ENCODE measurements around the gene GRB2. TPM values are rescaled to one million over a fixed set of nuclear protein-coding genes. Genes with fewer than 3 reads are reported as not detected.

The GRB2 gene
- total RNA-seq, 1 experiment from 2014 or later = 79.7 TPM

- no TSS peak for BruUV-seq (replicated peaks)
- peak overlapping the region; percentile 92 for H3K27ac Mint-ChIP-seq (ENCODE audit: unreplicated experiment)
- H3K27me3 Mint-ChIP-seq (ENCODE audit: unreplicated experiment) = no peaks in the 10 kb centered on the region
- no peak for DNase-seq
- H3K36me3 Mint-ChIP-seq (ENCODE audit: insufficient read depth, unreplicated experiment) = peaks cover 25% of the 10 kb centered on the region
- intact Hi-C loops (cut with micrococcal nuclease; ENCODE audit: unreplicated experiment) = loop anchor here (5.0 kb wide), 1 partner anchor 42 kb away; no protein-coding TSS in a partner anchor
- CTCF ChIA-PET = interaction anchor here (0.6 to 3.2 kb wide), 13 partner anchors 11 to 936 kb away, joined by 3 to 30 read pairs (median 6); partner anchors contain the start of genes GRB2 and SLC25A19
- TF ChIP-seq CTCF (IDR thresholded peaks at IDR 0.05; ENCODE audit: unreplicated experiment) = no peak
- H3K4me1 Mint-ChIP-seq (ENCODE audit: low read depth, unreplicated experiment) = peaks cover 42% of the 10 kb centered on the region
- no peaks in the 10 kb centered on the region for H3K9me3 Mint-ChIP-seq (ENCODE audit: low read depth, unreplicated experiment)
- peak overlapping the region; percentile 96 for H3K4me3 Mint-ChIP-seq (ENCODE audit: low read depth, unreplicated experiment)
Observed at GRCh38 chr17:75394332-75394918, 11.1 kb downstream of the GRB2 start.

- CTCF ChIA-PET = interaction anchor here (0.5 to 3.2 kb wide), 13 partner anchors 10 to 383 kb away, joined by 3 to 30 read pairs (median 6); partner anchors contain the start of genes GRB2 and SLC25A19
- Mint-ChIP-seq H3K4me1 (ENCODE audit: low read depth, unreplicated experiment) (peaks cover 49% of the 10 kb centered on the region), H3K4me3 (ENCODE audit: low read depth, unreplicated experiment) (peak overlapping the region; percentile 96), H3K9me3 (ENCODE audit: low read depth, unreplicated experiment) (no peaks in the 10 kb centered on the region), H3K27me3 (ENCODE audit: unreplicated experiment) (no peaks in the 10 kb centered on the region), H3K27ac (ENCODE audit: unreplicated experiment) (peak overlapping the region; percentile 92), H3K36me3 (ENCODE audit: insufficient read depth, unreplicated experiment) (peaks cover 31% of the 10 kb centered on the region)
- TF ChIP-seq CTCF (IDR thresholded peaks at IDR 0.05; ENCODE audit: unreplicated experiment) = no peak
- intact Hi-C loops (cut with micrococcal nuclease; ENCODE audit: unreplicated experiment) = loop anchor here (5.0 kb wide), 1 partner anchor 41 kb away; no protein-coding TSS in a partner anchor
- peak; percentile 98 for DNase-seq
- BruUV-seq (replicated peaks) = no TSS peak
Observed at GRCh38 chr17:75393523-75394331, 11.8 kb downstream of the GRB2 start.

- H3K4me1 Mint-ChIP-seq (ENCODE audit: low read depth, unreplicated experiment) = peaks cover 51% of the 10 kb centered on the region
- peak overlapping the region; percentile 96 for H3K4me3 Mint-ChIP-seq (ENCODE audit: low read depth, unreplicated experiment)
- no peak overlapping the region for H3K27ac Mint-ChIP-seq (ENCODE audit: unreplicated experiment)
- peaks cover 32% of the 10 kb centered on the region for H3K36me3 Mint-ChIP-seq (ENCODE audit: insufficient read depth, unreplicated experiment)
- intact Hi-C loops (cut with micrococcal nuclease; ENCODE audit: unreplicated experiment) = loop anchor here (5.0 kb wide), 1 partner anchor 40 kb away; no protein-coding TSS in a partner anchor
- no peak for TF ChIP-seq CTCF (IDR thresholded peaks at IDR 0.05; ENCODE audit: unreplicated experiment)
- no peak for DNase-seq
- no peaks in the 10 kb centered on the region for H3K9me3 Mint-ChIP-seq (ENCODE audit: low read depth, unreplicated experiment)
- BruUV-seq (replicated peaks) = no TSS peak
- H3K27me3 Mint-ChIP-seq (ENCODE audit: unreplicated experiment) = no peaks in the 10 kb centered on the region
- CTCF ChIA-PET = interaction anchor here (2.1 to 3.2 kb wide), 3 partner anchors 14 to 103 kb away, joined by 6 to 30 read pairs (median 10); partner anchors contain the start of genes GRB2 and SLC25A19
Observed at GRCh38 chr17:75392559-75392958, 12.9 kb downstream of the GRB2 start.

- H3K27ac Mint-ChIP-seq (ENCODE audit: unreplicated experiment) = no peak overlapping the region
- no TSS peak for BruUV-seq (replicated peaks)
Observed at GRCh38 chr17:75390982-75391381, 14.5 kb downstream of the GRB2 start.

More at GRCh38 chr17:75390982-75391381, 14.5 kb downstream of the GRB2 start:
- H3K4me3 Mint-ChIP-seq (ENCODE audit: low read depth, unreplicated experiment) = no peak overlapping the region
- intact Hi-C loops (cut with micrococcal nuclease; ENCODE audit: unreplicated experiment) = loop anchor here (5.0 kb wide), 1 partner anchor 39 kb away; no protein-coding TSS in a partner anchor
- peaks cover 50% of the 10 kb centered on the region for H3K4me1 Mint-ChIP-seq (ENCODE audit: low read depth, unreplicated experiment)
- H3K27me3 Mint-ChIP-seq (ENCODE audit: unreplicated experiment) = no peaks in the 10 kb centered on the region
- peaks cover 44% of the 10 kb centered on the region for H3K36me3 Mint-ChIP-seq (ENCODE audit: insufficient read depth, unreplicated experiment)
- CTCF ChIA-PET = no interaction called here
- DNase-seq = no peak
- no peak for TF ChIP-seq CTCF (IDR thresholded peaks at IDR 0.05; ENCODE audit: unreplicated experiment)
- no peaks in the 10 kb centered on the region for H3K9me3 Mint-ChIP-seq (ENCODE audit: low read depth, unreplicated experiment)
